Measurements from ENCODE around the gene MTARC2.

The MTARC2 gene

DNA sequence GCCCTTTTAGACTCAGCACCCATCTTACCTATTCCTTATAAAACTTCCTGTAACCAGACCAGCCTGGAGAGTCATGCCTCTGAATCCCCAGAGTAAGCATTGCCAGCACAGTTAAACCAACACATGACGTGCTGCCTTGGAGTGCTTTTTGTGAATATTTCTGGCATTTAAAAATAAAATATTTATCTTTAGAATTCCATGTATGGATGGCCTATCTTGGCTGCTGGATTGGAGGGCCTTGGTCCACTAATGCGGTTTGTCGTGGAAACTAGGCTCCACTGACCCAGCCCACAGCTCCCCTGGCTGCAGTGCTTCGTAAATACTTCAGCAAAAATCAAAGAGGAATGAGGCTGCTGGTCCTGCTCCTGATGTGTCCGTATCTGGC lies 56.1 kb downstream of the MTARC2 start:
- DNase-seq: no peak

DNA sequence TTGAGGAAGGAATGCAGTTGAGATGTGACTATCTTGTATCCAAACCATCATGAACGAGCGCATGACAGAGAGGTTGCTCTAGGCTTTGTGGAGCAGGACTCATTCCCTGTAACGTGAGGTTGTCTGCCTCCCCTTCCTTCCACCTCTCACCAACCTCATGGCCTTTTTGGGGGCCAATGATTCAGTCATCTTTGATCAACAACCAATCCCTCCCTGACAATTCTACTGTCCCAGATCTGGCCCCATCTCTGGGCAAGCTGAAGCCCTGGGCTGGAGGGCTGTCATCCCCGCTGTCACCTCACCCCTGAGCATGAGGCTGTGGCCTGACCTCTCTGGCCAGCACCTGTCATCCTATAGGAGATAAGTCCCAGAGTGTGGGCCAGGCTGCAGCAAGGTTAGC lies 58.3 kb downstream of the MTARC2 start:
- DNase-seq: no peak

DNA sequence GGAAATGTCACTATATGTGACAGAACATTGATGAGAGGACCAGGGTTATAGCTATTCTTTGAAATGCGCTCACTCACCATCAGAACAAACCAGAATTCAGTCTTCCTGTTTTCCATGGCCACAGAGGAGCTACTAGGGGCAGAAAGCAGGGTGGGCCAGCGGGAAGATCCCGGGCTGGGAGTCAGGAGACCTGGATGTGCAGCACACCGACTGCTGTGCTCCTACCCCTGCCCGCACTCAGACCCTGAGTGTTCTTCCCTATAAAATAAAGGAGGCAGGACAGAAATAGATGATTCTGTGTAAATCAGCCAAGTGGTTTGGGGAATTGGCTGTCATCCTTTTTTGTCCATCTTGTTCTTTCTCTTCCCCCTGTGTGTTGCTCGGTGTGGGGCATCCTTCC lies 59.6 kb downstream of the MTARC2 start:
- DNase-seq: no peak

DNA sequence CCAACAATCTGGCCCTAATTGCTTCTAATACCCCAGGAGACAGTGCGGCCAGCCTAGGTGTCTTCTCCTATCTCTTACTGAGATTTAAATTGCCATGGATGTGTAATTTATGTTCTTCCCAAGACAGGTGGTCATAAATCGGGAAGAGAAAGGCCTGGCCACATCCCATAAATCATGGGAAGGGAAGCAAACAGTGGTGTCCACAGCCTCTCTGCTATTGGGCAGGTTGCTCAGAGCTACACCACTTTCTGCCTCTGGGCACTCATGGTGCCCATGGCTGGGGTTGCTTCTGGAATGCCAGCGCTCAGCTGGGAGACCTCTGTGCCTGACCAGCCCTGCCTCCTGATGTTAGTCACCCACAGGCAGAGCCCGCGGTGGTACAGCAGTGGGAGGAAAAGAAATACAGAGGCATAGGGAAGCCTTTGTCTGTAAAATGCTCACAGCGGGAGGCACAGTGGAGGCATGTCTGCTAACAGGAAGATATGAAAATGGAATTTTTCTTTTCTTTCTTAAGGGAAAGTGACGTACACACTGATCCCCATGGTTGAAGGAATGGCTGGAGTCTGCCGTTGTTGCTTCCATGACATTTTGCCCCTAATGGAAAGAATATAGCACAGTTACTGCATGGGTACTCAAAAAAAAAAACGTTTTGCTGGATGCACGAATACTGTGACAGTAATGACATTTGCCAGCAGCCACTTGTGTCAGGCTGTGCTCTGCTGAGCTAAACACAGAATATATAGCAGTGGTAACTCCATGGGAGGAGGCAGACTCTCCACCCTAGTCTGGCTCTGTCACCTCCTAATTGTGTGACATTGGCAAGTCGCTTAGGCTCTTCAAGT lies 60.4 kb downstream of the MTARC2 start:
- no peak for DNase-seq

DNA sequence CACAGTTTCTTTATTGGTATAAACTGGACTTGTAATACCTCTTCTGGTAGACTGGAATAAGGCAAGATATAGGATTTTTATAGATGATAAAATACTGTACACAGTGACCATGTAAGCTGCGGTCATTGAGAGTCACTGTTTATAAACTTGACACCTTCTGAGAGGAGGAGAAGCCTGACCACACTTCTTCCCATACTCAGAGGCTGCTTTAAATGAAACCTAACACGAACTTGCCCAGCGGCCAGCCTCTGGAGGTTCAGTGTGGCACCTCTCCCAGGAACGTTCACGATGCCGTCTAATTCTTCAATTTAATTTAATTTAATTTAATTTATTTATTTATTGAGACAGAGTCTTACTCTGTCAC lies 61.0 kb downstream of the MTARC2 start:
- no peak for DNase-seq

DNA sequence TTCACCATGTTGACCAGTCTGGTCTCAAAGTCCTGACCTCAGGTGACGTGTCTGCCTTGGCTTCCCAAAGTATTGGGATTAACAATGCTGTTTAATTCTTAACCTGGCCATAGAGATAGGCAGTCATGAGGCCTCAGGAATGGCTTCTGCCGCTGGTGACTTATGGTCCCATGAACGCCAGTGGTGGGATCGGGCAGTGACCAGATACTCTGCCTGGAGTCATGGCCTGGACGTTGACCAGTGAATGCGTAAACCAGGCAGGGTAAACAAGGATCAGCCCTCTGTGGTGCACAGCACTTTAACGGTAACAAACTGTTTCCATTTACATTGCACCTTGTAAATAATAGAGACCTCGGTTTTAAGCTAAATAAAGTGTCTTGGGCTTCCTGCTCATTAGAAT lies 61.6 kb downstream of the MTARC2 start:
- no peak for DNase-seq

DNA sequence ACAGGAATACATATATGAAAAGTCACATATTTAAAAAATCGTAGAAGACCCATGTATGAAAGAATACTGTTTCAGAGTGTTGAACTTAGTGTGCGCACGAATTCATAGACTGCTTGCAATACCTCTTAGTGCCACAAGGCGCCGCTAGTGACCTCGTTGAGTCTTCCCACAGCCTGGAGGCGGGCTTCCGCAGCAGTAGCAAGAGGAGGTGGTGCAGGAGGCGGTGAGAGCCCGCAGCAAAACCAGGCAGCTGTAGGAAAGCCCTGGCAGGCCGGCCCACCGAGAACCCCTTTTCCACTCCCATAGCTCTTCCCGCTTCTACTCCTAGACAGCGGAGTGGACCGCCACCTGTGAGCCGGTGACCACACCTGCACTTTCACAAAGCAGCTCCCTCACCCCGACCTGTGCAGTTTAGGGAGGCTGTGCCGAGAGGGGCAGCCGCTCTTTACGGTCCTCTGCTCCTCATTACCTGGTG lies 62.1 kb downstream of the MTARC2 start:
- no peak for DNase-seq

DNA sequence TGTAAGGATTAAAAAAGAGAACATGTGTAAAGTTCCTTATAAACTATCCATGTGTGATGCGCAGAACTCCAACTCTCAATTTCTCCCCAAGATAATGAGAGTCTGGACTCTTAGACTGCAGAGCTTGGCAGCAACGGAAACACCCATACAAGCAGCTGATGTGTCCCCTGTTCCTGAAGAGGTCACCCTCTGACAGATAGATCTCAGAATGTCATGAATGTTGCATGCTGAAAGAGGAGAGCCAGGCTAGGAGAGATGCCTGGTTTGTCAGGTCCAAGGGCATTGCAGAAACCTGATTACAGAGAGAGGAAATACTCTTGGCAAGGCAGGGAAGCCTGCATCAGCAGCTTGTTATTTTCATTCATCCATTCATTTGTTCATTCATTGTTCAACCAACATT lies 62.8 kb downstream of the MTARC2 start:
- no peak for DNase-seq

DNA sequence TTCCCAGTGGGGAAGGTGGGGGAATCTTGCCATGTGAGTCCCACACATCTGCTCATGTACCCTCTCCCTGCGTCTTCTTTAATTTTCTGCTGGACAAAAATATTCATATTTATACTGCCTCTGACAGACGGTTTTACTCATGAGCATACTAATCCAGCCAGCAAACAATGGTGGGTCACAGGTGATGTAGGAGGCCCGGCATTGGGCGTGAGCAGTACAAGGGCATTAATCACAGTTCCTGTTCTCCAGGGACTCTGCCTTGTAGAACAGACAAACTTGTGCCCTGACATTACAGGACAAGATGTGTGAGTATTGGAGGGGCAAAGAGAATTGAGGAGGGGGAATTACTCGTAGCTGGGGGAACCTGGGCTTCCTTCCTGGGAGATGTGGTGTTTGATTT lies 63.6 kb downstream of the MTARC2 start:
- DNase-seq: no peak

DNA sequence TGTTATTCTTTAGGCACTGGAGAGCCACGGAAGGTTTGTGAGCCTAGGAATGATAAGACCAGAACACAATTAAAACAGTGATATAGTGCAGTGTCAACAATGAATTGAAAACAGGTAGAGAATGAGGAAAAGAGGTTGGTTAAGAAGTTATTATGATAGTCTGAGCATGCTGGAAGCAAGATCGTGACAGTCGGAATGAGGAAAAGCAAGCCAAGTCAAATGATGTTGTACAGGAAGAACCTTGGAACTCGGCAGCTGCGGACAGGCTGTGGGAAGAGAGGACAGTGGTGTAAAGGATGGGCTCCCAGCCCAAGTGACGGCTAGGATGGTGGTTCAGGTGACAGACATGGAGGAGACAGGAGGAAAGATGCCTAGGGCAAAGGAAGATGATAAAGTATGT lies 64.2 kb downstream of the MTARC2 start:
- no peak for DNase-seq

DNA sequence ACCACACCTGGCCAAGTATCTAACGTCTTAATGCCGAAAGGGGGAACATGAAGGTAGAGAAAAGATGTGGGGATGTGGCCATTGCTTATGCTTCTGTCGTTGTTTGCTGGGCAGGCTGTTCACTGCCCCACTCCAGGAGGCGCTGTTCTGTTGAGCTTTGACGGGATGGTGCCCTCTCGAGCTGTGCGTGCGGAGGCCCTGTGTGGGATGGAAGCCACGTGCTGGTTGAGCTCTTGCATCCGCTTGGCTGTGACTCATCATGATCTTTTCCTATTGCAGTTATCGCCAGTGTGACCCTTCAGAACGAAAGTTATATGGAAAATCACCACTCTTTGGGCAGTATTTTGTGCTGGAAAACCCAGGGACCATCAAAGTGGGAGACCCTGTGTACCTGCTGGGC lies 64.9 kb downstream of the MTARC2 start:
- DNase-seq: no peak

DNA sequence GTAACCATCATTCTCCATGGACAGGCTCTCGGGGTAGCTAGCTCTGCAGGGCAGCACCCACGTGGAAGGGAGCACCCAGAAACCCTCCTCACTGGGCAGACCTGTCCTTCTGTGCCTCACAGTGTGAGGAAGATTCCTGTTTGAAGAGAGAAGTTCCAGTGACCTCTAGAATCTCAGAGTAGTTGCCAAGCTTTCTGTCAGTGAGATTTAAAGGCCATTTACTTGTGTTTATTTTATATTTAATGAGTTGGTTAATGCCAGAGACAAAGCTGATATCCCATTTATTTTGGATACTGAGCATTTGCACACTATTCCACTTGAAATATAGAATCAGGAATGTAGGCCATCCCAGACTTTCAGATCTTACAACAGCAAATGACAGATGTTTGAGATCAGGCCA lies 67.3 kb downstream of the MTARC2 start:
- no peak for DNase-seq

DNA sequence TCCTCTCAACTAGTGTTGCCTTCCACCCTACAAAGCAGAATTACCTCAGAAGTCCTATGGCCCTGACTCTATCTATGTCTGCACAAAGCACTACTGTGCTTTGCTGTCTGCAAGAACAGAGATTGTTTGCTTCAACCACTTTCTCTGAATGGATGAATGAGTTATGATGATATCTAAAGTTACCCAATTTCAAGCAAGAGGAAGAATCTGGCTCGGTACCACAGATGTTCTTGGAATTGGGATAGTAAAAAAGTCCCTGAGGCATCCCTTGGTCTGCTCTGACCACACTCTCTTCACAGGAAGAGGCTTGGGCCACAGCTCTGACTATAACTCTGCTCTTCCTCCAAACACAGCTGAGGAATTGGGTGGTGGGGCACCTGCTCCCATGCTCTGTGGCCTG lies 69.8 kb downstream of the MTARC2 start:
- DNase-seq: no peak

DNA sequence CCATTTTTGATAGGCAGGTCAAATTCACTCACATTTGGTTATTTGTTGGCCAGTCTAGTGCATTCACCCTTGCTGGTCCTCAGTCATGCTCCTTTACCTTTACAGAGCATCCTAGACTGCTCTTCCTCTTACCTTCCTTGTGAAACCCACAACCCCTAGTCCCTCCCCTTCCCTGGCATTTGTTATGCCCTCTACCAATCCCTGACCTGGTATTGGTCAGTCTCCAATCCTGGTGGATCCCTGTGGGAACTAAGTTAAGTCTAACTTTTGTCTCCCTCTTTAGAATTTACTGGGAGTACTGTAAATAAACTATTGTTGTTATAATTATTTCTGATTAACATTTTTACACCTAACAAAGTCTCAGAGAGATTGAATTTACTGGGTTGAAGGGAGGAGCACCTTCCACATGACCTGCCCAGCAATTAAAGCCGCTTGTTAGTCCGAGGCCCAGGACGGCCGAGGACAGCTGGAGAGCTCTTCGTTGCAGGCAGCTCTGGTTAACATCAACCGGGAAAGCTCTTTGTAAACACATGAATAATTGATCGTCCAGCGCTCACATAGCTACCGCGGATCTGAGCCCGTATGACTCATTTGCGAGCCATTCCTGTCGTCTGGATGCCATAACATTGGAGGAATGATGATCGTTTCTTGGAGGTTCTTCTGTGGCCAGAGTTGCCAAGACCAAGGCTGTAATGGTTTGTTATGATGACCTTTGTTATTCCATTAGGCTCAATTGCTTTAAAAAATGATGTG lies 70.5 kb downstream of the MTARC2 start:
- no peak for DNase-seq

DNA sequence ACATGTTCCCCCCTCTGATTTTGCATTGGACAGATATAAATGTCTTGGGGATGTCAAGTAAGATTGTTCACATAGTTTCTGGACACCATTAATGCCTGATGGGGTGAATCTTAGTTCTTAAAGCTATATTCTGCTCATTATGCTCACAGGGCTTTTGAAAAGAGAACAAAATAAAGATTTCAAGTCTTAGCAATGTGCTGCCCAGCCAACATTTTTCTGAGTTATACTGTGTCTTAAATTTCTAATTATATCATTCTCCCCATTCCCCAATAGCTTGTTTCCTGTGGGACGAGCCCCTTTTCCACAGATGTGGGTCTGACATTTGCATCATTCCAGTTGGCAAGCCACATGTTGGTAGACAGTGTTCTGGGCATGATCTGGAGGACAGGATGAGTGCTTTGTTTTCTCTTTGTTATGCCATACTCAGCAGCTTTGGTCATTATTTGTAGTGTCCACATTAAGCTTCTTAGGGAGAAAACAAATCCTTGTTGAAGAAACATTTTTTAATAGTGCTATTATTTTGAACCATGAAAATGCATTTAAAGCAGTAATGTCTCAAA lies 71.4 kb downstream of the MTARC2 start:
- DNase-seq: no peak

DNA sequence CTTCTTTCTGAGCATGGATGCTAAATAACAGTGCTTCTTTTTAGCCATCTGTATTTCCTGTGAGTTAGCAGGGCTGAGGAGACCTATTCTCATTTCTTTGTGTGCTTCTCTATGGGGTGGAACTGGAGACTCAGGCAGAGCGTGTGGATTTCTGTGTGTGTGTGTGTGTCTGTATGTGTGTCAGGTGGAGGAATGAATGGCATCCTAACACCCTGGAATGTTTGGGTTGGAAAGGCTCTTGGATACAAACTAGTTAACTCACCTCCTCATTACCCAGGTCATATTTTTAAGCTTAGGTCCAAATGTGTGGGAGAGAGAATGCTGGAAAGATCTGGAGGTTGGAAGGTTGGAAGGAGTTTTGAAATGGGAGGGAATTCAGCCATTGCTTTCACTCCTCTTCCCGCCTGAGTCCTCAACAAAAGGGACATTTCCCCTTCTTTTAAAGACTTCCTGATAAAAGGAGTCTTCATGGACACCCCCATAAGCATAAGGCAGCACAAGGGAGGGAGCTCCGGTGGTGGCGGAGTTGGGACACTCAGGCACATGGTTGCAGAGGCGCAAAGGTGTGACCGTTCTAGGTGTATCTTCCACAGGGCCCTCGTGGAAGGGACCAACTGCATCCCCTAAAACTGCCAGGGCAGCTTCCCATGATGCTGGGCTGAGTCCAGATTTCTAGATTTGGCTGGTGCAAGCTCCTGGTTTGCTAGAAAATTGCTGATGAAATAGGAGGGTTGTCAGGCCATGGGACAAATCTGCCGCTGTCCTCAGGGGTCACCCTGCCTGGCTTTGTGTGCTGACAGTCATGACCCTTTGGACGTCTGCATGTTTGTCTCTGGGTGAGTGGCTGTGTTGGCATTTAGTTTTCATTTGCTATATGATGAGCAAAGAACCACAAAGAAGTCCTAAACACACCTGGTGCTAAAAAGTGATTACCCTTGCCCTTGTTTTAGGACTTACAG lies 76.2 kb downstream of the MTARC2 start:
- DNase-seq: no peak

DNA sequence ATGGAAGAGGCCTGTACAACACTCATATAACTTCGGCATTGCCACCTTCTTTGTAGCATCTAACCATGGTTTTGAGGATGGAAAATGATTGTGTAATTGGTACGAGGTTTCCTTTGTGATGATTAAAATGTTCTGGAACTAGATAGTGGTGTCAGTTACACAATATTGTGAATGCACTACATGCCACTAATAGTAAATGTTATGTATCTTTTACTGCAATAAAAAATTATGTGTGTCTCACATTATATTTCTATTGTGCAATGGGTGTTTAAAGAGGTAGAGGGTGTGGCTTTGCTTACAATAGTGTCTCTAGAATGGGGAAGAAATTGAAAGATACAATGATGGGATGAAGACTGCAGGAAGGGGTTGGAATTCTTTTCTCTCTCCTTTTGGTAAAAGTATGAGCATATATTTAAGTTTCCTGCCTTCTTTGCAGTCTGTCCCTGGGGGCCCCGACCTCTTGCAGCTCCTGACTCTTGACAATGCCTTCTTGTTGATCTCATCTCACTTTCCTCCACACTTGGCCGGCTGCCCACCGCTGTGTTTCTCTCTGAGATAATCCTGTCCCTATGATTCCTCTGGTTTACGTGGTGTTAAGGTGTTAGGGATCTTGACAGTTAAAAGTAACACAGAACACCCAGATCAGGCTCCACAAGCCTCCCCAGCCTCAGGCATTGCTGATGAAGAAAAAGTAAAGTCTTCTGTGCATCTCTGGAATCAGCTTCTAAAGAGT lies 77.9 kb downstream of the MTARC2 start:
- DNase-seq: no peak

DNA sequence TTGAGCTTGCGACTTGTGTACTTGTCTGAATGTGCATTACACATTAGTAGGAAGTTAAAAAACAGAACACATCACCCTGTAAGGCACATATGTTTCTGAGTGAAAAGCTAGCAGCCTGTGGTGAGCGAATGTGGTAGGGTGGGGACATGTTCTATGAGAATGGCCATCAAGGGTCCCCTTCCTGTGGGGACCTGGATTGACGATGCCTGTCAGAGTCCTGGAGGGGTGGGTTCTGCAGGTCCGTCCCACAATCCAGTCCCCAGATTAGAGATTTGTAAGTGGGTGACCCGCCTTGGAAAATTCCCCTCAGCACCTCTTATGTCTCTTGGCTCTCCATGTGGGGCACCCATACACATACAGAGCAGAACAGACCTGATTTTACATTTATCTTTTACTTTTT lies 78.6 kb downstream of the MTARC2 start:
- no peak for DNase-seq

DNA sequence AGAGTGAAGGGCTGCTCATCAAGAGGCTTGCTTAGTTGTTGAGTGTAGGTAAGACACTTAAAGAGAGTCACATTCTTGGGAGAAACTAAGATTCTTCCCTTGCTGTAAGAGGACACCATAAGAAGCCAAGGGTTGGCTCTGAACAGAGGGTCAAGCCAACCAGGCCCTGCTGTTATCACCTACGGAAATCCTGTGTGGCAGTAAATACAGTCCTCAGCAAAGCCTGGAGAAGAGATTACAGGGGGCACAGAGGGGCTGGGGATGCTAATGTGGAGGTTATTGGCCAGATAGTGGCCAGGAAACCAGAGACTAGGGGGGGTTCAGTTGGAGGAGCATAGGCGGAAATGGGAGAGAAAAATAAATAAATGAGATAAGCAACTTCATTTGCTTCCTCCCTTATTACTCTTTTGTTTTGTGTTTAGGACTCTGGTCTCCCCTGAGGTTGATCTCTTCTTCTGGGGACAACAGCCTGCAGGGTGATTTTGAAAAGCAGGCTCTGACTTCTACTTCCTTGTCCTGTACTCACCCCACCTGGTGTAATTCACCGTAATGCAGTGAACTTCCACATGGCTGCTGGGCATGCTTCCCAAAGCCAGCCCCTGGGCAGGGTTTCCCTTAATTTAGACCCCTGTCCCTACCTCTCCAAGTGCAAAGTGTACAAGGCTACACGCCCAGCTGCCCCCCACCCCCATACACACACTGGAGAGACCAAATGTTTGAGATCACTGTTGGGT lies 79.5 kb downstream of the MTARC2 start:
- peak; percentile 29 for DNase-seq

DNA sequence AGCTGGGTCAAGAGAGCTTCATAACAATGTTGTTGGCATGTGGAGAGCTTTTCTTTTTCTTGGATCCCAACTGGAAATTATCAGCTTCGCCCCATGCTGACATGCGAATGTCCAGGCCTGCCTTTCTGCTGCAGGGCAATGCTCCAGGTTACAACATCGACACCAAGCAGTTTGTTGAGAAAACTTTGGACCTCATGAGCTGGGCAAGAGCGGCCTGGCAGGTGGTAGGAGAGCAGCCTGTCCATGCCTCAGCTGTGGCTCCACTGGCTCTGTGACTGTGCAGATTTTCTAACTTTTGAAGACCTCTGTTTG lies 80.0 kb downstream of the MTARC2 start:
- no peak for DNase-seq

DNA sequence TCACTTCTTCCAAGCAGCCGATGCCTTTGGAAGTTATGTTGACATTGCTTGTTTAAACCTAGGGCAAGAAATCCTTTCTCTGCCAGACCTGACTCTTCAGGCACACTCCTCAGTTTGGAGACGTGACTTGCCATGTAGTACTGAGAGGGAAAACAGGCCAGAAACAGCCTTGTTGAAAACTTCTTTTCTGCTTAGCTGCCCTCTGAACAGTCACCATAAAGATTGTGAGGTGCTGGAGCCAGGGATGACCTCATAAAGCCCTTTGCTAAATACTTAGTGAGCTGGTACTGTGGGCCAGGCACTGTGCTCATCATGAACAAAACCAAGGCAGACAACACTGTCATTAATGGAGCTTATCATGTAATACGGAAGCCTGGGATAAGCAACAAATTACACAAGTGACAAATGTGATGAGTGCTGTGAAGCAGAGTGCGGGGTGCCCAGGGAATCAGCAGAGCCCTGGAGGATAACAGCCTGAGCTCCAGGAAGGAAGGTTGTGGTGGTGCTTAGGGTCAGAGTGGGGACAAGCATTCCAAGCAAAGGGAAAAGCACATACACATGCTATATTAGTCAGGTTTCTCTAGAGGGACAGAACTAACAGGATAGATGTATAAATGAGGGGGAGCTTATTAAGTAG lies 80.9 kb downstream of the MTARC2 start:
- no peak for DNase-seq

All from DMS79 (cell line).